ENCODE results near the gene PVRIG. TPM values are rescaled to one million over a fixed set of nuclear protein-coding genes. Genes with fewer than 3 reads are reported as not detected.
"Not testable (repeated sequence)": the region's sequence is repeated elsewhere in the genome, so short reads cannot be mapped to it uniquely, and the experiment has no call there.

The PVRIG gene
- 1 to 10 TPM in 1 of 2 donors, under 1 TPM in 1; 0.23 to 2.1 TPM for total RNA-seq
- under 1 TPM in 1 of 2 donors, not detected in 1; 0.25 TPM for polyA plus RNA-seq
- long read RNA-seq, donor 1, partial matches to known transcripts, result 2 of 2 reads
- long read RNA-seq, donor 1, other reads (novel, unspliced or antisense), result 0 of 2 reads
- long read RNA-seq, donor 2, result 0 reads

- not testable (repeated sequence) for ATAC-seq (ENCODE audit: low FRiP score); H3K36me3 ChIP-seq (ENCODE audit: control insufficient read depth in 1 of 2, insufficient read depth in 2 of 2, low read length in 1 of 2); H3K27ac ChIP-seq (ENCODE audit: low read depth in 1 of 2, low read length in 2 of 2); H3K4me1 ChIP-seq (ENCODE audit: control insufficient read depth in 1 of 2, insufficient read depth in 2 of 2, low read length in 2 of 2); H3K27me3 ChIP-seq (ENCODE audit: control insufficient read depth in 1 of 2, insufficient read depth in 2 of 2, low read length in 1 of 2); H3K4me3 ChIP-seq (ENCODE audit: low read length in 2 of 2); H3K9me3 ChIP-seq (ENCODE audit: control insufficient read depth, low read length)
- 87 to 90% methylated on average over 18 to 26 of the region's 27 CpGs for WGBS, 2 donors
- intact Hi-C loops (cut with DNase I), result loop anchor here (10.0 kb wide), 2 partner anchors 85 to 225 kb away; no protein-coding TSS in a partner anchor
- peak in 1 of 2 donors; percentile 2 for DNase-seq
Observed at GRCh38 chr7:100219801-100220585, at the start of gene PVRIG. PVRIG (plus strand) TSS chr7:100219949; CDS start chr7:100219971, 22 bp downstream.

DNA sequence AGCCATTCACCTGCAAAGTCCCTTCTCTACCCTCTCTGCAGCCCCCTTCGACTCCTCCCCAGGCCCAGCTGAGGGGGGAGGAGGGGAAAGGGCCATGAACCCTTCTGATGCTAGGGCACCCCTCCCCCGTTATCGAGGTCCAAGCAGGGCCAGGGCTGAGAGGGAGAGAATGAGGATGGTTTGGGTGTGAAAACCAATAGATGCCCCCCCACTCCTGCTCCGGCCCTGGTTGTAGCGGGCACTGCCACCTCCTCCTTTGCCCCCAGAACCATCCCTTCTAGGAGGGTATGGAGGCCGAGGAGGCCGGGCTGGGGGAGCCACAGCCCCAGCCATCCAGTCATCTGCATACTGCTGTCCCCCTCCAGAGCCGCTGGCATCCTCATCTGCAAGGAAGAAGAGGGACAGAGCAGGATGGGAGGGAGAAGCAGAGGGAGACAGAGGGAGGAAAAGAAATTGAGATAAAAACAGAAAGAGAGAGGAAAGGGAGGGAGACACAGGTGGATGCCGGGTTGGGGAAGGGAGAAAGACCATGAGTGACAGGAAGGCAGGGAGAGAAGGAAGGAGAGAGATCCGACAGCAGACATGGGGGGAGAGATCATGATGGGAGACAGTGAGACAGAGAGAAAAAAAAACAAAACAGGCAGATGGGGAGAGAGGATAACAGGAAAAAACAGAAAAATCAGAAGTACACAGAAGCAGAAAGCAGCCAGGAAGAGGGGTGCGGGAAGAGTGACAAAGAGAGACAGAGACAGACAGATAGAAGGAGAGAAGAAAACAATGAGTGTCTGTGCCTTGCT lies 49.5 kb upstream of the PVRIG start:
- no peak overlapping the region for H3K4me3 ChIP-seq (ENCODE audit: low read length in 2 of 2)
- H3K4me1 ChIP-seq (ENCODE audit: control insufficient read depth in 1 of 2, insufficient read depth in 2 of 2, low read length in 2 of 2), result no peaks in the 10 kb centered on the region
- DNase-seq, result peak in 1 of 2 donors; percentile 55
- ATAC-seq (ENCODE audit: low FRiP score), result no peak
- H3K9me3 ChIP-seq (ENCODE audit: control insufficient read depth, low read length), result no peaks in the 10 kb centered on the region
- intact Hi-C loops (cut with DNase I), result no loop called here
- H3K27ac ChIP-seq (ENCODE audit: low read depth in 1 of 2, low read length in 2 of 2), result no peak overlapping the region
- no peaks in the 10 kb centered on the region for H3K36me3 ChIP-seq (ENCODE audit: control insufficient read depth in 1 of 2, insufficient read depth in 2 of 2, low read length in 1 of 2)
- H3K27me3 ChIP-seq (ENCODE audit: control insufficient read depth in 1 of 2, insufficient read depth in 2 of 2, low read length in 1 of 2), result no peaks in the 10 kb centered on the region
- 90 to 93% methylated on average over 11 of the region's 11 CpGs for WGBS, 2 donors

GRCh38 chr7:100171087-100171681 lies 48.6 kb upstream of the PVRIG start:
- DNase-seq, result peak in 1 of 2 donors; percentile 76
- 12 to 20% methylated on average over 45 to 61 of the region's 61 CpGs for WGBS, 2 donors
- ATAC-seq (ENCODE audit: low FRiP score), result no peak
- H3K4me1 ChIP-seq (ENCODE audit: control insufficient read depth in 1 of 2, insufficient read depth in 2 of 2, low read length in 2 of 2), result no peaks in the 10 kb centered on the region
- H3K27ac ChIP-seq (ENCODE audit: low read depth in 1 of 2, low read length in 2 of 2), result no peak overlapping the region
- H3K9me3 ChIP-seq (ENCODE audit: control insufficient read depth, low read length), result no peaks in the 10 kb centered on the region
- no peaks in the 10 kb centered on the region for H3K27me3 ChIP-seq (ENCODE audit: control insufficient read depth in 1 of 2, insufficient read depth in 2 of 2, low read length in 1 of 2)
- intact Hi-C loops (cut with DNase I), result no loop called here
- no peaks in the 10 kb centered on the region for H3K36me3 ChIP-seq (ENCODE audit: control insufficient read depth in 1 of 2, insufficient read depth in 2 of 2, low read length in 1 of 2)
- peak overlapping the region; percentile 20 to 22 for H3K4me3 ChIP-seq (ENCODE audit: low read length in 2 of 2)

DNA sequence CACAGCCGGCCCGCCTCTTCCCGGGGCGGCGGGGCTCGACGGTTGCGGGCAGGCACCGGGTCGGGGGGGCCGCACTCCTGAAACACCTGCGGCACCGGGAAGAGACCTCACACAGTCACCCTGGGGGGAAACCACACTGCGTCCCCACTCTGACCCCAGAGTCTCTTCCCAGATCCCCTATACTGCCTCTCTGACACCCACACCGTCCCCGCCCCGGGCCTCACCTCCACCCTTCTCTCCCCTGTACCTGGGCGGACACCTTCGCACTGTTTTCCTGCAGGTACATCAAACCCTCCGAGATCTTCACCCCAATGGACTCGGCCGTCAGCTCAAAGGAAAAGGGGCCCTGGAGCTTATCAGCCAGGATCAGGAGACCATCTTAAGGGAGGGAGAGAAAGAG lies 47.9 kb upstream of the PVRIG start:
- H3K27ac ChIP-seq (ENCODE audit: low read depth in 1 of 2, low read length in 2 of 2), result no peak overlapping the region
- no peaks in the 10 kb centered on the region for H3K9me3 ChIP-seq (ENCODE audit: control insufficient read depth, low read length)
- no peaks in the 10 kb centered on the region for H3K27me3 ChIP-seq (ENCODE audit: control insufficient read depth in 1 of 2, insufficient read depth in 2 of 2, low read length in 1 of 2)
- 41 to 49% methylated on average over 19 to 22 of the region's 22 CpGs for WGBS, 2 donors
- no peaks in the 10 kb centered on the region for H3K36me3 ChIP-seq (ENCODE audit: control insufficient read depth in 1 of 2, insufficient read depth in 2 of 2, low read length in 1 of 2)
- intact Hi-C loops (cut with DNase I), result no loop called here
- ATAC-seq (ENCODE audit: low FRiP score), result no peak
- peak in 1 of 2 donors; percentile 75 for DNase-seq
- H3K4me1 ChIP-seq (ENCODE audit: control insufficient read depth in 1 of 2, insufficient read depth in 2 of 2, low read length in 2 of 2), result no peaks in the 10 kb centered on the region
- H3K4me3 ChIP-seq (ENCODE audit: low read length in 2 of 2), result peak overlapping the region in 1 of 2 donors; percentile 20

GRCh38 chr7:100173806-100174495 lies 45.8 kb upstream of the PVRIG start:
- Histone ChIP-seq H3K27ac (ENCODE audit: low read depth in 1 of 2, low read length in 2 of 2) (no peak overlapping the region), H3K36me3 (ENCODE audit: control insufficient read depth in 1 of 2, insufficient read depth in 2 of 2, low read length in 1 of 2) (no peaks in the 10 kb centered on the region), H3K4me1 (ENCODE audit: control insufficient read depth in 1 of 2, insufficient read depth in 2 of 2, low read length in 2 of 2) (no peaks in the 10 kb centered on the region), H3K27me3 (ENCODE audit: control insufficient read depth in 1 of 2, insufficient read depth in 2 of 2, low read length in 1 of 2) (no peaks in the 10 kb centered on the region), H3K9me3 (ENCODE audit: control insufficient read depth, low read length) (no peaks in the 10 kb centered on the region), H3K4me3 (ENCODE audit: low read length in 2 of 2) (no peak overlapping the region)
- DNase-seq (peak in 1 of 2 donors; percentile 68), ATAC-seq (ENCODE audit: low FRiP score) (no peak)
- 92 to 93% methylated on average over 11 of the region's 11 CpGs for WGBS, 2 donors
- intact Hi-C loops (cut with DNase I), result no loop called here

GRCh38 chr7:100174582-100174981 lies 45.2 kb upstream of the PVRIG start:
- Histone ChIP-seq H3K36me3 (ENCODE audit: control insufficient read depth in 1 of 2, insufficient read depth in 2 of 2, low read length in 1 of 2) (no peaks in the 10 kb centered on the region), H3K4me3 (ENCODE audit: low read length in 2 of 2) (no peak overlapping the region), H3K27ac (ENCODE audit: low read depth in 1 of 2, low read length in 2 of 2) (no peak overlapping the region), H3K4me1 (ENCODE audit: control insufficient read depth in 1 of 2, insufficient read depth in 2 of 2, low read length in 2 of 2) (no peaks in the 10 kb centered on the region), H3K9me3 (ENCODE audit: control insufficient read depth, low read length) (no peaks in the 10 kb centered on the region), H3K27me3 (ENCODE audit: control insufficient read depth in 1 of 2, insufficient read depth in 2 of 2, low read length in 1 of 2) (no peaks in the 10 kb centered on the region)
- intact Hi-C loops (cut with DNase I), result no loop called here
- 86% methylated on average over 5 of the region's 5 CpGs for WGBS, 2 donors
- DNase-seq, result peak in 1 of 2 donors; percentile 46
- no peak for ATAC-seq (ENCODE audit: low FRiP score)

DNA sequence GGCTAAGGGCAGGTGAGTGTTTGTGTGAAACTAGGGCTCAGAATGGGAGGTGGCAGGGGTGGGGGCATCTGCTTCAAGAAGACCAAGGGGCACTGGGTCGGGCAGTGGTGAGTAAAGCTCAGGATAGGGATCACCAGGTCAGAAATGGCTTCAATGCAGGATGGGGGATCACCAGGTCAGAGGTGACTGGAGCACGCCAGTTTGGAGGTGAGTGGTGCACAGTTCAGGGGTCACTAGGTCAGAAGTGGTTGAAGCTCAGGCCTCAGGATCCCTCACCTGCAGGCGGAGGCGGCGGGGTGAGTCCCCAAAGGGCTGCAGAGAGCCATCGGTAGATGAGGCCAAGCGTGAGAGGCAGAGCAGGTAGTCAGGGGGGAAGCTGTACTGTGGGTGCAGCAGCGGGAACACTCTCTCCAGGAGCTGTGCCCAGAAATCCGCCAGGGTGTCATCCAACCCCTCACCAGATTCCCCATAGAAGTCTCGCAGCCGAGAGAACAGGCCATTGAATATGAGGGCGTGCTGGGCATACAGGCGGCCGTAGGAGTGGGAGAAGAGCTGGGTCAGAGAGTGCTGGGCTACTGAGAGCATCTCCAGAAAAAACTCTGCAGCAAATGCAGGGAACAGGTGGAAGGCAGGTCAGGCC lies 44.3 kb upstream of the PVRIG start:
- Histone ChIP-seq H3K36me3 (ENCODE audit: control insufficient read depth in 1 of 2, insufficient read depth in 2 of 2, low read length in 1 of 2) (no peaks in the 10 kb centered on the region), H3K4me3 (ENCODE audit: low read length in 2 of 2) (no peak overlapping the region), H3K9me3 (ENCODE audit: control insufficient read depth, low read length) (no peaks in the 10 kb centered on the region), H3K27ac (ENCODE audit: low read depth in 1 of 2, low read length in 2 of 2) (no peak overlapping the region), H3K4me1 (ENCODE audit: control insufficient read depth in 1 of 2, insufficient read depth in 2 of 2, low read length in 2 of 2) (no peaks in the 10 kb centered on the region), H3K27me3 (ENCODE audit: control insufficient read depth in 1 of 2, insufficient read depth in 2 of 2, low read length in 1 of 2) (no peaks in the 10 kb centered on the region)
- DNase-seq (peak in 1 of 2 donors; percentile 55), ATAC-seq (ENCODE audit: low FRiP score) (no peak)
- WGBS, 2 donors, result 95% methylated on average over 14 of the region's 14 CpGs
- intact Hi-C loops (cut with DNase I), result no loop called here
